Measurements from ENCODE around the gene ITSN2. TPM values are rescaled to one million over a fixed set of nuclear protein-coding genes. Genes with fewer than 3 reads are reported as not detected.

Gene ITSN2
- total RNA-seq, 1 experiment from 2014 or later, result 36.5 TPM

GRCh38 chr2:24176326-24176725 lies 184.0 kb downstream of the ITSN2 start:
- CTCF ChIA-PET, result interaction anchor here (0.6 to 1.3 kb wide), 2 partner anchors 14 to 228 kb away, joined by 3 to 4 read pairs; no protein-coding TSS in a partner anchor
- intact Hi-C loops (cut with micrococcal nuclease), result no loop called here
- BruUV-seq (replicated peaks), result no TSS peak
- DNase-seq (ENCODE audit: unreplicated experiment), result no peak
- no peak for TF ChIP-seq CTCF (IDR thresholded peaks at IDR 0.05; ENCODE audit: unreplicated experiment)
- no peaks in the 10 kb centered on the region for H3K27me3 Mint-ChIP-seq (ENCODE audit: insufficient read depth, unreplicated experiment)
- H3K9me3 Mint-ChIP-seq (ENCODE audit: unreplicated experiment), result no peaks in the 10 kb centered on the region
- H3K27ac Mint-ChIP-seq (ENCODE audit: low read depth, unreplicated experiment), result no peak overlapping the region
- H3K4me1 Mint-ChIP-seq (ENCODE audit: insufficient read depth, unreplicated experiment), result no peaks in the 10 kb centered on the region
- H3K4me3 Mint-ChIP-seq (ENCODE audit: unreplicated experiment), result no peak overlapping the region
- POLR2A ChIA-PET, result interaction anchor here (0.7 to 0.8 kb wide), 2 partner anchors 35 to 264 kb away, joined by 3 read pairs; no protein-coding TSS in a partner anchor
- H3K36me3 Mint-ChIP-seq (ENCODE audit: insufficient read depth, unreplicated experiment), result no peaks in the 10 kb centered on the region

- BruUV-seq (replicated peaks), result no TSS peak
- H3K27ac Mint-ChIP-seq (ENCODE audit: low read depth, unreplicated experiment), result no peak overlapping the region
- no peak for TF ChIP-seq CTCF (IDR thresholded peaks at IDR 0.05; ENCODE audit: unreplicated experiment)
- no peak overlapping the region for H3K4me3 Mint-ChIP-seq (ENCODE audit: unreplicated experiment)
- H3K36me3 Mint-ChIP-seq (ENCODE audit: insufficient read depth, unreplicated experiment), result no peaks in the 10 kb centered on the region
- DNase-seq (ENCODE audit: unreplicated experiment), result no peak
- CTCF ChIA-PET, result interaction anchor here (0.6 kb wide), 1 partner anchor 227 kb away, joined by 3 read pairs; no protein-coding TSS in a partner anchor
- no peaks in the 10 kb centered on the region for H3K9me3 Mint-ChIP-seq (ENCODE audit: unreplicated experiment)
- POLR2A ChIA-PET, result interaction anchor here (0.8 kb wide), 1 partner anchor 263 kb away, joined by 3 read pairs; no protein-coding TSS in a partner anchor
- intact Hi-C loops (cut with micrococcal nuclease), result no loop called here
- no peaks in the 10 kb centered on the region for H3K4me1 Mint-ChIP-seq (ENCODE audit: insufficient read depth, unreplicated experiment)
- no peaks in the 10 kb centered on the region for H3K27me3 Mint-ChIP-seq (ENCODE audit: insufficient read depth, unreplicated experiment)
These were observed 184.6 kb downstream of the ITSN2 start for GRCh38 chr2:24175631-24176187.

GRCh38 chr2:24174851-24175277 lies 185.5 kb downstream of the ITSN2 start, which contains the start of gene FAM228A:
FAM228A (plus strand) TSS chr2:24175053; CDS start chr2:24175481, 428 bp downstream.
- ChIA-PET POLR2A (no interaction called here), CTCF (interaction anchor here (2.1 kb wide), 1 partner anchor 90 kb away, joined by 6 read pairs; the partner anchor contains the start of gene TP53I3)
- H3K27ac Mint-ChIP-seq (ENCODE audit: low read depth, unreplicated experiment), result no peak within 1 kb of the TSS
- no peak within 1 kb of the TSS for H3K4me3 Mint-ChIP-seq (ENCODE audit: unreplicated experiment)
- intact Hi-C loops (cut with micrococcal nuclease), result no loop called here
- TF ChIP-seq CTCF (IDR thresholded peaks at IDR 0.05; ENCODE audit: unreplicated experiment), result no peak
- no peak for DNase-seq (ENCODE audit: unreplicated experiment)
- H3K27me3 Mint-ChIP-seq (ENCODE audit: insufficient read depth, unreplicated experiment), result no peaks in the 10 kb centered on the region
- no peaks in the 10 kb centered on the region for H3K36me3 Mint-ChIP-seq (ENCODE audit: insufficient read depth, unreplicated experiment)
- BruUV-seq (replicated peaks), result no TSS peak
- H3K4me1 Mint-ChIP-seq (ENCODE audit: insufficient read depth, unreplicated experiment), result no peaks in the 10 kb centered on the region
- H3K9me3 Mint-ChIP-seq (ENCODE audit: unreplicated experiment), result no peaks in the 10 kb centered on the region

- no peak for TF ChIP-seq CTCF (IDR thresholded peaks at IDR 0.05; ENCODE audit: unreplicated experiment)
- Mint-ChIP-seq H3K27ac (ENCODE audit: low read depth, unreplicated experiment) (no peak overlapping the region), H3K36me3 (ENCODE audit: insufficient read depth, unreplicated experiment) (peaks cover 10% of the 10 kb centered on the region), H3K4me1 (ENCODE audit: insufficient read depth, unreplicated experiment) (no peaks in the 10 kb centered on the region), H3K4me3 (ENCODE audit: unreplicated experiment) (no peak overlapping the region), H3K9me3 (ENCODE audit: unreplicated experiment) (no peaks in the 10 kb centered on the region), H3K27me3 (ENCODE audit: insufficient read depth, unreplicated experiment) (no peaks in the 10 kb centered on the region)
- no peak for DNase-seq (ENCODE audit: unreplicated experiment)
- BruUV-seq (replicated peaks), result no TSS peak
- ChIA-PET CTCF (no interaction called here), POLR2A (interaction anchor here (1.4 kb wide), 1 partner anchor 11 kb away, joined by 3 read pairs; no protein-coding TSS in a partner anchor)
- intact Hi-C loops (cut with micrococcal nuclease), result loop anchor here (10.0 kb wide), 1 partner anchor 344 kb away; no protein-coding TSS in a partner anchor
These were observed 191.3 kb downstream of the ITSN2 start for GRCh38 chr2:24169023-24169422.

Data from MCF 10A (cell line).